ENCODE data around the gene FTSJ1.
"Not testable (repeated sequence)": the region's sequence is repeated elsewhere in the genome, so short reads cannot be mapped to it uniquely, and the experiment has no call there.

FTSJ1 gene

DNA sequence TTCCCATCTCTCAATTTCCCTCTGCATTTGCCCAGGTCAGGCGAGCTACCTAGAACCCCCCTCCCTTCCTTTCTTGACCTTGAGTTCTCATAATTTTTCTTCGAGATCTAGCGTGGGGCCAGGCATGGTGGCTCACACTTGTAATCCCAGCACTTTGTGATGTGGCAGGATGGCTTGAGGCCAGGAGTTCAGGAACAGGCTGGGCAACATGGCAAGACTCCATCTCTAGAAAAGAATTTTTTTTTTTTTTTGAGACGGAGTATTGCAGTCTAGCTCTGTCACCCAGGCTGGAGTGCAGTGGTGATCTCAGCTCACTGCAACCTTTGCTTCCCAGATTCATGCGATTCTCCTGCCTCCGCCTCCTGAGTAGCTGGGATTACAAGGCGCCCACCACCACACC, 28.3 kb downstream of the FTSJ1 start:
- no peak for DNase-seq

DNA sequence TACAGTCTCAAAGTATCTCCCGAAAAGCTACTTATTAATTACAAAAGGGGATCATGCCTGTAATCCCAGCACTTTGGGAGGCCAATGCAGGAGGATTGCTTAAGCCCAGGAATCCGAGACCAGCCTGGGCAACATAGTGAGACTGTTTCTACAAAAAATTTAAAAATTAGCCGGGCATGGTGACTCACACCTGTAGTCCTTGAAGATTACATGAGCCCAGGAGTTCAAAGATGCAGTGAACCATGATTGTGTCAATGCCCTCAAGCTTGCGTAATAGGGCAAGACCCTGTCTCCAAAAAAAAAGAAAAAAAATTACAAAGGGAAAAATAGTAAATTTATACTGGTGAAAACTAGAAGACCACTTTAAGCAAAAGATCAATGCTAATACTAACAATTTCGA, 29.5 kb downstream of the FTSJ1 start:
- no peak for DNase-seq

DNA sequence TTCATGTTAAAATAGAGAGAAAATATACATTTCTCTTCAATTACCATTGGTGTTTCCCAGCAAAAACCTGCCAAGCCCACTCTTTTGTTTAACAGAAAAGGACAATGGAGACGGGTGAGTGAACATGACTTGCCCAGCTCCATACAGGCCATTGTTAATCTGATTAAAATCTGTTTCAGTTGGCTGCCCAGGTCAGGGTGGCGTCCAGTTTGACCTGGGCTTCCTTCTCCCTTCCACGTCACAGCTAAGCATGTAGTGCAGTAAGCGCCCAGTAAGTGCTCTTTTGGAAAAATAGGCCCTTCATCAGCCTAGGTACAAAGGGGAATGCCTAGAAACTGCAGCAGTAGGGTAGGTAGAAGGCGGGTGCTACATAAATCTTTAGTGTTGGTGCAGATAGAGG, 31.2 kb downstream of the FTSJ1 start:
- no peak for DNase-seq

GRCh38 chrX:48508400-48509244, 32.6 kb downstream of the FTSJ1 start, which contains the start of gene PORCN:
PORCN (plus strand) TSS chrX:48508992; CDS start chrX:48509821, 829 bp downstream.
- peak; percentile 15 to 63 for DNase-seq

DNA sequence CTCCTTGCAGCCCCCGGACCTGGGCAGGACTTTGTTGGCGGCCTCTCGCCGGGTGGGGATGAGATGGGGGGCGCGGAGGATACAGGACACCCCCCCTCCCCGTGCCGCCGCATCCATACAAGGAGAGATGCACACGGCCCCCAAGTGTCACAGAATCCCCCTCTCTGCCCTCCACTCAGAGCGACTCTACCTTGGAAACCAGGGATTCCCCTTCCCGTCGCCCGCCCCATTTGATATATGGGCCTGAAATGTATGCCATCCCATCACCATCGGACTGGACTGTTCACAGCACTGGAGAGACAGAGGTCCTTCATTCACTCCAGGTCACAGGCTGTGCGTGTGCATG, 33.2 kb downstream of the FTSJ1 start:
- DNase-seq = no peak

GRCh38 chrX:48509619-48510018, 33.6 kb downstream of the FTSJ1 start:
- DNase-seq = no peak

GRCh38 chrX:48511560-48511959, 35.6 kb downstream of the FTSJ1 start:
- peak in 1 of 2 experiments; percentile 11 for DNase-seq

GRCh38 chrX:48512371-48512935, 36.5 kb downstream of the FTSJ1 start:
- no peak for DNase-seq

DNA sequence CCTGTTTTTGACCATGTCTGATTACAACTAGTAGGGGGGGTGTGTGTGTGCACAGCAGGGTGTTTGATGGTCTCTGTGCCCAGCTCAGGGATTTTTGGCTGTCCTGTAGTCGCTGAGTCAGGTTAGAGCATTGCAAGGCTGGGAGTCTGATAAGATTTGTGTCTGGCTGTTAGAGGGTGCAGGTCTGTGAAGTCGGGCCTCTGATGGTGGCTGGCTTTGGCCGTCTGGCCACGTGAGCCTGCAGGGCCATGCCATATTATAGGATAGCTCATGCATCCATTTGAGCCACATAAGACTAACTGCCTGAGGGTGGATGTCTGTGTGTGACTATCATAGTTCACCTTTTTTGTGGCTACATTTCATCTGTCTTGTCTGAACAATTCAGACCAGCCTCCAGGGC, 37.7 kb downstream of the FTSJ1 start:
- DNase-seq = no peak

- DNase-seq = no peak
Observed at GRCh38 chrX:48514126-48514806, 38.3 kb downstream of the FTSJ1 start.

DNA sequence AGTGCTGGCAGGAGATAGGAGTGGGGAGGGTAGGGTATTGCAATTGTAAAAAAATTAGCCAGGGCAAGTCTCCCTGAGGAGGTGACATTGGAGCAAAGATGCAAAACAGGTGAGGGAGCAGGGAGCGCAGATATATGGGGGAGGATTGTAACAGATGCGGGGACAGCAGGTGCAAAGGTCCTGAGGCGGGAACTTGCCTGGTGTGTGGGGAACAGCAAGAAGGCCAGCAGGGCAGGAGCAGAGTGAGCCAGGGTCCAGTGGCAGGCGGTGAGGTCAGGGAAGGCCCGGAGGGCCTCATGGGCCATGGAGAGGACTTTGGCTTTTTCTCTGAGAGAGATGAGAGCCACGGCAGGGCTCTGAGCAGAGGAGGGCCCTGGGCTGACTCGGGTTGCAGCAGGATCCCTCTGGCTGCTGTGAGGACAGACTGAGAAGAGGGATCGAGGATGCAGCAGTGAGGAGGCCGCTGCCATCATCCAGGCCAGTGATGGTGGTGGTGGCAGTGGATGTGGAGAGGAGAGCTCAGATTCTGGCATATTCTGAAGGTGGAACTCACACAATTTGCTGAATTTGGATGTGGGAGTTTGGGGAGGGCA, 39.0 kb downstream of the FTSJ1 start:
- no peak for DNase-seq

- DNase-seq = no peak
Observed at GRCh38 chrX:48515842-48516241, 39.8 kb downstream of the FTSJ1 start.

DNA sequence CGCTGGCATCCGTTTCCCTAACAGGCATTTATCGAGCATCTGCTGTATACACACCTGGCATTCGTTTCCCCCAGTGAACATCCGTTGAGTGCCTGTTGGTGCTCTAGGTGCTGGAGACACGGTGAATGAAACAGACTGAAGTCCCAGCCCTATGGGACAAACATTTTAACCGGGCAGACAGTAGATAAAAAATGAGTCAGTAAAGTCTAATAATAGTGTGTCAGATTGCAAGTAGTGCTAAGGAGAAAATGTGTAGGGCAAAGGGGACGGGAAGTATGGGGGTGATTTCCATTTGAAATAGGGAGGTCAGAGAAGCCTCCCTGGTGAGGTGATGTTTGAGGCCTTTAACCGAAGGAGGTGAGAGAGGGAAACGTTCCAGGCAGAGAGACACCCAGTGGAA, 40.3 kb downstream of the FTSJ1 start:
- DNase-seq = no peak

- no peak for DNase-seq
Observed at GRCh38 chrX:48516987-48517386, 41.0 kb downstream of the FTSJ1 start.

- not testable (repeated sequence) for DNase-seq
Observed at GRCh38 chrX:48519481-48519880, 43.5 kb downstream of the FTSJ1 start.

- no peak for DNase-seq
Observed at GRCh38 chrX:48520455-48520854, 44.5 kb downstream of the FTSJ1 start.

GRCh38 chrX:48520976-48521352, 45.0 kb downstream of the FTSJ1 start:
- DNase-seq = peak; percentile 9 to 36

DNA sequence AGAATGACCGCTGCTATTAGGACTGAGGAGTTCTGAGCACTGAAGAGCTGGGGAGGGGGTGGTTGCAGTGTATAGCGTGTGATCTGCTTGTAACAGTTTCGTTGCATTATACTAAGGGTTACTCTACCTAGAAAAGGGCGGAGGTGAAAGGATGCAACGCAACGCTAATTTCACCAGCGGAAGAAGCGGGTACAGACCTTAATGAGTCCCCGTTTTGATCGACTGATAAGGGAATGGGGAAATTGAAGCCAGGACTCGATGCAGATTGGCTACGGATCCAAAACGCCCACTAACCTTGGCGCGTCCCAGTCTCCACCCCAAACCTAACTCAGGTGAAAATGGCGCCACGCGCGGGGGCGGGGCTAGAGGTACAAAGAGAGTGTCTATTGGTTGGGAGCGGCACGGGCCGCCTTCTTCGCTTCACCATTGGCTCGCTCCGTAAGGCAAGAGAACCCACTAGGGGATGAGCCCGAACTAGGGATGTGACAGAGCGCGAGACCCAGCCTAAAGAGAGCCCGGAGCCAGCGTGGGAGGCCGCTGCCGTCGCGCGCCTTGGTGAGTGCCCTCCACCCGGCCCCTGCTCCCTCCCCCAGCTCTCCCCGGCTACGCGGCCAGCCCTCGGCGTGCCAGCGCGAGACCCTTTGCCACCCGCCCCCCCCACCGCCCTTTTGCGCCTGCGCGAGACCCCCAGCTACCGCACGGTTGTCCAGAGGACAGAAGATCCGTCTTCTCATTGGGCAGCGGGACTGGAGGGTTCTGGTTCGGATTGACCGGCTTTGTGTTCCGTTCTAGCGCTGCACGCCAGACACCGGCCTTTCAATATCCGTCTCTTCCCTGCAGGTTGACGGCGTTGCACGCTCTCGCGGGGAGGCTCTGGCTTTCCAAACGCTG, 45.6 kb downstream of the FTSJ1 start, which contains the start of gene EBP:
EBP (plus strand) TSS at position 456 of the 891 bp plus-strand sequence. CDS start 1,964 bp downstream, outside the sequence.
- peak; percentile 86 to 92 for DNase-seq

DNA sequence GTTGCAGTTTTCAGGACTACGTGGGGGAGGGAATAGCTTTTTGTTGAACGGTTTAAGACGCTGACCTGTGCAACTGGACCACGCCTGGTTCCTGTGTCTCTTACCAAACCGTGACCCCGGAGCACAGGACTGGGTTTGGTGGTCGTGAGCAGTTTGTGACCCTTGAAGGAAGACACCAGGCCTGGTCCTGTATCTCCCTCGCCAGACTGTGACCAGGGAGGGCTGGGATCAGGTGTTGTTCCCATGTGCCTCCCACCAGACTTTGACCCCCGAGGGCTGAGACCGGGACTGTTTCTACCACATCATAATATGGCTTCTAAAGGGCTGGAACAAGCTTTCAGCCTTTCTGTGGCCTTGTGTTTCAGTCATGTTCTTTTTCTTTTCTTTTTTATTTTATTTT, 46.3 kb downstream of the FTSJ1 start:
- DNase-seq = no peak

DNA sequence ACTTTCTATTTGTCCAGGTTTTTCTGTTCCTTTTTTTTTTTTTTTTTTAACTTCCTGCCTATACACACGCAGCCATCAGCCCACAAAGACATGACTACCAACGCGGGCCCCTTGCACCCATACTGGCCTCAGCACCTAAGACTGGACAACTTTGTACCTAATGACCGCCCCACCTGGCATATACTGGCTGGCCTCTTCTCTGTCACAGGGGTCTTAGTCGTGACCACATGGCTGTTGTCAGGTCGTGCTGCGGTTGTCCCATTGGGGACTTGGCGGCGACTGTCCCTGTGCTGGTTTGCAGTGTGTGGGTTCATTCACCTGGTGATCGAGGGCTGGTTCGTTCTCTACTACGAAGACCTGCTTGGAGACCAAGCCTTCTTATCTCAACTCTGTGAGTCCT, 47.7 kb downstream of the FTSJ1 start:
- DNase-seq = no peak

- DNase-seq = not testable (repeated sequence)
Observed at GRCh38 chrX:48525853-48526252, 49.9 kb downstream of the FTSJ1 start.

DNA sequence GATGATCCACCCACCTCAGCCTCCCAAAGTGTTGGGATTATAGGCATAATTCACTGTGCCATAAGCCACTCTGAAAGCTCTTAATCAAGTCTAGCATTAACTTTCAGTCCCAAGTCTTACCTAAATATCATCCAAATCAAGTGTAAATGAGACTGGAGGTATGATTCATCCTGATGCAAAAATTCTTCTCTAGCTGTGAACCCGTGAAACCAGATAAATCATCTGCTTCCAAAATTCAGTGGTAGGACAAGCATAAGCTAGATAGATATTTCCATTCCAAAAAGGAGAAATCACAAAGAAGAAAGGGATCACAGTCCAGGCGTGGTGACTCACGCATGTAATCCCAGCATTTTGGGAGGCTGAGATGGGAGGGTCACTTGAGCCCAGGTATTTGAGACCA, 54.7 kb downstream of the FTSJ1 start:
- DNase-seq = no peak
